Stimulated activated CD8-positive, alpha-beta memory T cell treated with anti-CD3 and anti-CD28 coated beads, Interleukin-7, amount 100 ng/mL, for 24 hours (primary cell): ENCODE results near the gene CSPG5.

Experiments
- DNase-seq: peaks from one replicate; pipeline ENCODE4 v3.0.0-alpha.2; 2020; ENCODE audit warnings: low read depth

CSPG5 gene

DNA sequence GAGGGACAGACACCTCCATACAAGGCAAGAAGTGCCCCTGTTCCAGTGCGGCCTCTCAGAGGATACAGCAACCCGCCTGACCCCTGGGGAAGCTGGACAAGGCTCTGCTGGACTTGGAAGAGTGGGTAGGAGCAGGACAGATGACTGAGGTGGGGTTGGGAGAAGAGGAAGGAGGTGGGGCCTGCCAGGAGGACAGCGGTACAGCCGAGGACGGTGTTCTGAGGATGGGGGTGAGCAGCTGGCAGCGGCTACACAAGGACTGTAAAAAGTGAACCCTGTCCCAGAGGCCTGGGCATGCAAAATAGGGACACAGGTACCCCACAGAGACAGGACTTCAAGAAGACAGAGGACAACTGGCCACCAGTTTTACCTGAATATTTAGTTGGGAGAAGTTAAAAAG is 41.7 kb downstream of the CSPG5 start:
- no peak for DNase-seq

GRCh38 chr3:47536221-47536891 is 42.3 kb downstream of the CSPG5 start:
- DNase-seq = no peak

DNA sequence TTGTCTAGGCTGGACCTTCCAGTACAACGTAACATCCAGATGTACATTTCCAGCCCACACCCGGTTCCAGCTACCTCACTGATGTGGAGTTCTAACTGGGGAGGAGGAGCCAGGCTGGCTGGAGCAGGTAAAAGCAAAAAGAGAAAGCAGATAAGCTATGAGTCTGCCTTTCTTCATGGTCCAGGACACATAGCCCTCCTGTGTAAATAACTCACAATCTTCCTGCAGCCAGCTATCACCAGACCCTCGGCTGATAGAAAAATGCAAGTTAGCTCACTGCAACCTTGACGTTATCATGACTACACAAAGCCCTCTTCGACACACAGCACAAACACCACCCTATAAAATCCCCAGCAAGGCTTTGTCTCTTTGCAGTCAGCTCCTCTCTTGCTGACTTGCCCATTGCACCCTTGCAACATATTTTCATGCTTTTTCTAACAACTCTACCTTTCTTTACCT is 44.6 kb downstream of the CSPG5 start:
- no peak for DNase-seq

DNA sequence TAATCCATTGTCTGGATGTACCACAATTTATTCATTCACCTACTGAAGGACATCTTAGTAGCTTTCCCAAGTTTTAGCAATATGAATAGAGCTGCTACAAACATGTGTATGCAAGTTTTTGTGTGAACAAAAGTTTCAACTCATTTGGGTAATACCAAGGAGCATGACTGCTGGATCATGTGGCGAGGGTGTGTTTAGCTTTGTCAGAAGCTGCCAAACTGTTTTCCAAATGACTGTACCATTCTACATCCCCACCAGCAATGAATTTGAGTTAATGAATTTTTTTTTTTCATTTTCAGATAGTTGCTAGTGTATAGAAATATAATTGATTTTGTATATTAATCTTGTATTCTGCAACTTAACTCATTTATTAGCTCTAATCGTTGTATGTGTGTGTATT is 45.2 kb downstream of the CSPG5 start:
- DNase-seq = no peak

- DNase-seq = no peak
Observed at GRCh38 chr3:47527952-47528725, 50.5 kb downstream of the CSPG5 start.

DNA sequence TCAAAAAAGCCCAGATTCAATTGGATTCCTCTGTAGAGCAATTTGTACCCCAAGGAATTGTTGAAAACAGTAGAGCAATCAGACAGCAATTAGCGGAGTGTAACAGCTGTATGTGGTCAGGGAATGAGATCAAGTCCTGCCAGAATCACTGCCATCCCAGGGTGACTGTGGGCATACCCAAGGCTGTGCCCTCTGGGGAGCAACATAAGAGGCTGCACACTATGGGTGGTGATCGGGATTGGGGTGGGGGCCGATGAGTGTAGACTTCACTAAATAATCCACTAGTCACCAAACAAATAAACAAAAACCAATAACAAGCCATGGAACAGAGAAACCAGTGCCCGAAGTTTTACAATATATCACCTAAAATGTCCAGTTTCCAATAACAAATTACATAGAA is 53.0 kb downstream of the CSPG5 start:
- DNase-seq = no peak

GRCh38 chr3:47523310-47524073 is 55.2 kb downstream of the CSPG5 start:
- no peak for DNase-seq

DNA sequence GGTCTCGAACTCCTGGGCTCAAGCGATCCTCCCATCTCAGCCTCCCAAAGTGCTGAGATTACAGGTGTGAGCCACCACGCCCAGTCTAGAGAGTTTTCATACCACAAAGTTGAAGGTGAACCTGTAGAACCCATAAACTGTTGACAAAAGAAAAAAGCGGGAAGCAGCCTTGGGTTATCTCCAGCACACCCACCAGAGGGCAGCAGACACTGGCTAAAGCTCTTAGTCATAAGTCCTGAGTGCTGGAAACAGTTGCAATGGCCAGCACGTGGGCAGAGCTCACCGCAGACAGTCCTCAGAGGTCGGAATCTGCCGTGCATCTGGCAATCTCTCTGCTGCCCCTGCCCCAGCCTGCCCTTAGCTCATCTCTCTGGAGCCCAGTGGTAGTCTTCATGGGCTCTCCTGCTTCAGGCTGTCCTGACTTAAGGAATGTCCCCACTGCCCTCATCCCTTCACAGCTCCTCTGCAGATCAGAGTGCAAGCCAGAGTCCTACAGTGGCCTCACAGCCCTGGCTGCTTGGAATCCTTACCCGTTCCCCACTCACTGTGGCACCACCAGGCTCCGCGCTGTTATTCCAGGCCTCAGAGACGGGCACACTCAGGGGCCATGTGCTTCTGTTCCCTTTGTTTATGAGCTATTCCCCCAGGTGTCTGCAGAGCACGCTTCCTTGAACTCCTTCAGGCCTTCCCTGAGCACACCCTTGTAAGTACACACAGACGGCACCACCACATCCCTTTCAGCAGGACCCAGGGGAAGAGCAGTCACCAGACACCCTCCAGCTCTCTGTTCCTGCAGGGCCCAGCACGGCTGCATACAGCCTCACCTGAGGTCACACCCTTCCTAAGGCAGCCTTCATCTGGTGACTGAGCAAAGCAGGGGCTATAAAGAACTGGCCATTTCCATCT is 56.3 kb downstream of the CSPG5 start:
- peak; percentile 48 for DNase-seq

DNA sequence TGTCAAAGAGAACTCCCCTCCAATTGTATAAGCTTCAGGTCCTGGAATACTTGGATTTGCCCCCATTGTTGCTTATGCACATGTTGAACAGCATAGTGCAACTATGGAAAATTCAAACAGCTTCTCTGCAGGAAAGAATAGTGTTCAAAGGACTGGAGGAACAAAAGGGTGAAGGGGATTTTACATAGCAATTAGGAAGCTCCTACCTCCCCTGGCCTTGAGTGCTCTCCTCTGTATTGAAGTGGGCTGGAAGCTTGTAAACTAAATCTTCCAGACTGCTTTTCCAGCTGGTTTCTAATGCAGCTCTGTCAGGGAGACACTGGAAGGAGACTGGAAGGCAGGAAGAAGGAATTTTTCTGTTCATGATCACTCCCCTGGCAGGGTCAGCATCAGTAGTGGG is 57.9 kb downstream of the CSPG5 start:
- DNase-seq = no peak

- no peak for DNase-seq
Observed at GRCh38 chr3:47517937-47518336, 60.7 kb downstream of the CSPG5 start.

DNA sequence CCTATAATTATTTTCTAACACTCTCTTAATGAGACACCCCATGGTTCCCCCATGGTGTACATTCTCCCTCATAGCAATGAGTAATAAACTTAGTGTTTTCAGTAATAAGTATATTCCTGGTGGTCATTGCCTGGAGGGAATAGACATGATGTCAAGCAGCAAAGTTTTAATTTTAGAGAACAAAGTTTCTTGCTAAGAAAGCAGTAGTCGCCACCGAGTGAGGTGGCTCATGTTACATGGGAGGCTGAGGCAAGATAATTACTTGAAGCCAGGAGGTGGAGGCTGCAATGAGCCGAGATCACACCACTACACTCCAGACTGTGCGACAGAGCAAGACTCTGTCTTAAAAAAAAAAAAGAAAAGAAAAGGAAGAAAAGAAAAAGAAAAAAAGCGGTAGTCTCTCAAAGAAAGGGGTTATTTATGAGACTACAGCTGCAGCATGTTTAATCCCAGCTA is 62.8 kb downstream of the CSPG5 start:
- no peak for DNase-seq

GRCh38 chr3:47515100-47515499 is 63.6 kb downstream of the CSPG5 start:
- DNase-seq = no peak

DNA sequence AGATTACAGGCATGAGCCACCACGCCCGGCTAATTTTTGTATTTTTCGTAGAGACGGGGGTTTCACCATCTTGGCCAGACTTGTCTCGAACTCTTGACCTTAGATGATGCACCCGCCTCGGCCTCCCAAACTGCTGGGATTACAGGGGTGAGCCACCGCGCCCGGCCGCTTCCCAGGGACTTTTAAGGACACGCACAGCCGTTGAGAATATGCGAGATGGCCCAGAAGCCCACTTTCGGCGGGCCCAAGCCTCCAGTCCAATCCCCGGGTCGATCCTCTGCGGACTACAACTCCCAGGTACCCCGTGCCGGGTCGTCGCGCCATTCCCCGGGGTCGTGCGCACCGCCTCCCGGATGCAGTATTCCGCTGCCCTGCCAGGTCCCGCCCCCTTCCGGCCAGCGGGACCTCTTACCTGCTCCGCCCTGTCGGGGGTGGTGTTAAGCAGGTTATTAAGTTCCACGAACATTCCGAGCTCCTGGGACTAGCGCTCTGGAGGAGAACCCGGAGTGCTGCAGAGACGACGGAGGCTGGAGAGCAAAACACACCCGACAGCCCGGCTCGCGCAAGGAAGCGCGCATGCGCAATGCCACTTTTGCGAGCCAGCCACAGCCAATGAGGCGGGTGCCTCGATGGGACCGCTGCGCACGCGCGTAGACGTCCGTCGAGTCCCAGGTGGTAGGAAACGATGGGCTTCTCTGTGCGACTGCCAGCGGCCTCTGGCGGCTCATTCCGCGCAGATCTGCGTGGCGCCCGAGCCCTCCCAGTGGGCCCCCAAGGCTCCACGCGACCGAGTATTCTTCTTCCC is 65.3 kb downstream of the CSPG5 start, which contains the start of gene ELP6:
ELP6 (minus strand) TSS at position 588 of the 805 bp plus-strand sequence; CDS start at position 466, 122 bp downstream.
- DNase-seq = peak; percentile 93

DNA sequence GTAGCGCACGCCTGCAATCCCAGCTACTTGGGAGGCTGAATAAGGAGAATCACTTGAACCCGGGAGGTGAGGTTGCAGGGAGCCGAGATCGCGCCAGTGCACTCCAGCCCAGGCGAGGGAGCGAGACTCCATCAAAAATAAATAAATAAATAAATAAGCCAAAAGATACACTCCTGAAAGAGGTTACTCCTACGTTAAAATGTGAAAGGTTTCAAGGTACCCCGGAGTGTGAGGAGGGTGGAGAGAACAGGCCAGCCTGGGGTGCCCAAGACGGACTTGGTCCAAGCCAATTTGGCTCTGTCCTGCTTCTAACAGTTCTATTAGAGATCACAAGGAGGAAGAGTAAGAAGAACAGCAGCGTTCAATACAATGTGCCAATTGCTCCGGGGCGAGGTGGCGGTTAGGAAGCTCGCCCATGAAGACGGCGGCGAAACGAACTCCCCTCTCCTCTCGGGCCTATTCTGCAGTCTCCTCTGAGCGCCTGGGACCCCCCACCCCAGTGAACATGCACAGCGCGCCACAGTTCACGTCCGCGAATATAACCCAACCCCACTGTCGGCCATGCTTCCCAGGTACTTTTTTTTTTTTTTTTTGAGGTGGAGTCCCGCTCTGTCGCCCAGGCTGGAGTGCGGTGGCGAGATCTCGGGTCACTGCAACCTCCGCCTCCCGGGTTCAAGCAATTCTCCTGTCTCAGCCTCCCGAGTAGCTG is 66.1 kb downstream of the CSPG5 start:
- DNase-seq = no peak
